Measurements from ENCODE around the gene MIDN. TPM values are rescaled to one million over a fixed set of nuclear protein-coding genes. Genes with fewer than 3 reads are reported as not detected.

MIDN gene
- total and polyA plus RNA-seq, 2 experiments from 2014 or later = 4.0 to 9.4 TPM

DNA sequence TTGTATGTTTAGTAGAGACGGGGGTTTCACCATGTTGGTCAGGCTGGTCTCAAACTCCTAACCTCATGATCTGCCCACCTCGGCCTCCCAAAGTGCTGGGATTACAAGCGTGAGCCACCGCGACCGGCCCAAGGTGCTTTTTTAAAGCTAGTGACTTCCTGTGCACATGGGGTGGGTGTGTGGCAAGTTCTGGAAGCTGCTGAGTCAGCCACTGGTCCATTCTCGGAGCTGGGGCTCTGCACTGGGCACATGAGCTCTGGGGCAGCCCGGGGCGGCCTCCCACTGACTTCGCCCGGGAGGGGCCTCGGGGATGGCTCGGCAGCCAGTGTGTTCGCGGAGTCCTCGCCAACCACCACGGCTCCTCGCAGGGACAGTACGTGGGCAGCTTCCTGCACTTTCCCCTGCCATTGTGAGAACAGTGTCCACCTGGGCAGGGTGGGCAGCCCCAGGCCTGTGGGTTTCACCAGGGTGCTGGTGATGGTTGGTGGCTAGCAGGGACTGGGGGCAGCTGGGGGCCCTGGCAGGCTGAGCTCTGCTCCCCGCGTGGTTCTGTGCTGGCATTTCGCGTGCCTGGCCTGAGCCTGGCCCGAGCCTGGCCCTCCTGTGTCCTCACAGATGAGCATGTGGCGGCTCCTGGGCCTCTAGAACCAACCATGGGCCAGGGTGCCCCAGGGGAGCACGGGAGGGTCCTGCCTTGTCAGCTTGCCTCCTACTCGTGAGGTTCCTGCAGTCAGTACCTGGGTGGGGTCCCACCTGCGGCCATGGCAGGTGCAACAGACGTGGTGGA is 22.8 kb upstream of the MIDN start:
- DNase-seq = no peak
- peaks cover 3% of the 10 kb centered on the region; the same call in 1 of the 2 replicates for H3K36me3 ChIP-seq (ENCODE audit: low read depth)
- WGBS, 2 experiments (ENCODE audit: low coverage in 1 of 2, low lambda C conversion rate in 2 of 2, missing lambda C conversion rate in 2 of 2) = 88 to 90% methylated on average over 26 to 27 of the region's 29 CpGs

DNA sequence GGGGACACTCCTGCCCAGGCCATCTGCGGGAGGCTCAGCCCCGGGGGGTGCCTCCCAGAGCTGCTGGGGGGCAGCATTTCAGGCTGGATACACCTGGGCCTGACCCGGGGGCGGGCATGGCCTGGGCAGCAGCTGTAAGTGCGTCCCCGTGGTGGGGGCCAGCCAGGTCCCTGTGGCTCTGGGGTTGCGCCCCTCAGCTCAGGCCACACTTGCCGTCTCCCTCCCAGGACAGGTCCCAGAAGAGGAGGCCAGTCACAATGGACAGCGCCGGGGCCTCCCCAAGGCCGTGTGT is 22.2 kb upstream of the MIDN start:
- no peak for TF ChIP-seq EZH2 (IDR thresholded peaks at IDR 0.05; ENCODE audit: insufficient read depth, poor library complexity, severe bottlenecking)
- no peak for TF ChIP-seq EZH2phosphoT487 (IDR thresholded peaks at IDR 0.05; ENCODE audit: insufficient read depth, low read depth)
- H3K4me3 ChIP-seq = no peak overlapping the region
- 91 to 92% methylated on average over 9 to 11 of the region's 11 CpGs for whole genome bisulfite sequencing, 2 experiments (ENCODE audit: low coverage in 1 of 2, low lambda C conversion rate in 2 of 2, missing lambda C conversion rate in 2 of 2)
- no peaks in the 10 kb centered on the region for H3K27me3 ChIP-seq (replicated peaks; ENCODE audit: insufficient read depth)
- H3K9me2 ChIP-seq (ENCODE audit: insufficient read depth) = no peaks in the 10 kb centered on the region
- peaks cover 3% of the 10 kb centered on the region; the same call in 1 of the 2 replicates for H3K36me3 ChIP-seq (ENCODE audit: low read depth)
- no peaks in the 10 kb centered on the region for H3K9me3 ChIP-seq (ENCODE audit: low read depth)
- DNase-seq = no peak
- no peak overlapping the region for H3K9ac ChIP-seq
- no peak overlapping the region for H2AFZ ChIP-seq
- H3K4me1 ChIP-seq (ENCODE audit: insufficient read depth) = no peaks in the 10 kb centered on the region
- H3K79me2 ChIP-seq (ENCODE audit: insufficient read depth) = peaks cover 3% of the 10 kb centered on the region; the same call in 1 of the 2 replicates
- no peak overlapping the region for H3K4me2 ChIP-seq (ENCODE audit: unreplicated experiment)
- no peaks in the 10 kb centered on the region for H4K20me1 ChIP-seq (ENCODE audit: insufficient read depth)
- no peaks in the 10 kb centered on the region for H3F3A ChIP-seq (ENCODE audit: insufficient read depth)
- no peak overlapping the region for H3K27ac ChIP-seq
- in situ Hi-C loops (cut with MboI) = no loop called here

More for the DNA sequence above, 22.8 kb upstream of the MIDN start:
- TF ChIP-seq EZH2phosphoT487 (IDR thresholded peaks at IDR 0.05; ENCODE audit: insufficient read depth, low read depth) = no peak
- no peak for TF ChIP-seq EZH2 (IDR thresholded peaks at IDR 0.05; ENCODE audit: insufficient read depth, poor library complexity, severe bottlenecking)
- no peaks in the 10 kb centered on the region for H4K20me1 ChIP-seq (ENCODE audit: insufficient read depth)
- H3F3A ChIP-seq (ENCODE audit: insufficient read depth) = no peaks in the 10 kb centered on the region
- no peaks in the 10 kb centered on the region for H3K27me3 ChIP-seq (replicated peaks; ENCODE audit: insufficient read depth)
- no peaks in the 10 kb centered on the region for H3K9me2 ChIP-seq (ENCODE audit: insufficient read depth)
- peaks cover 8% of the 10 kb centered on the region; the same call in 1 of the 2 replicates for H3K79me2 ChIP-seq (ENCODE audit: insufficient read depth)
- H3K9me3 ChIP-seq (ENCODE audit: low read depth) = no peaks in the 10 kb centered on the region
- no peak overlapping the region for H3K27ac ChIP-seq
- H3K4me3 ChIP-seq = no peak overlapping the region
- in situ Hi-C loops (cut with MboI) = no loop called here
- H3K9ac ChIP-seq = no peak overlapping the region
- no peaks in the 10 kb centered on the region for H3K4me1 ChIP-seq (ENCODE audit: insufficient read depth)
- H3K4me2 ChIP-seq (ENCODE audit: unreplicated experiment) = no peak overlapping the region
- no peak overlapping the region for H2AFZ ChIP-seq

GRCh38 chr19:1226522-1227303 is 21.7 kb upstream of the MIDN start:
- no peaks in the 10 kb centered on the region for H3K9me3 ChIP-seq (ENCODE audit: low read depth)
- no peak overlapping the region for H2AFZ ChIP-seq
- no peaks in the 10 kb centered on the region for H3F3A ChIP-seq (ENCODE audit: insufficient read depth)
- H4K20me1 ChIP-seq (ENCODE audit: insufficient read depth) = no peaks in the 10 kb centered on the region
- no peaks in the 10 kb centered on the region for H3K27me3 ChIP-seq (replicated peaks; ENCODE audit: insufficient read depth)
- no peak overlapping the region for H3K4me3 ChIP-seq
- no peak for TF ChIP-seq EZH2 (IDR thresholded peaks at IDR 0.05; ENCODE audit: insufficient read depth, poor library complexity, severe bottlenecking)
- TF ChIP-seq EZH2phosphoT487 (IDR thresholded peaks at IDR 0.05; ENCODE audit: insufficient read depth, low read depth) = no peak
- no peak for DNase-seq
- no peaks in the 10 kb centered on the region for H3K4me1 ChIP-seq (ENCODE audit: insufficient read depth)
- 94 to 96% methylated on average over 33 to 45 of the region's 50 CpGs for WGBS, 2 experiments (ENCODE audit: low coverage in 1 of 2, low lambda C conversion rate in 2 of 2, missing lambda C conversion rate in 2 of 2)
- no peaks in the 10 kb centered on the region for H3K79me2 ChIP-seq (ENCODE audit: insufficient read depth)
- no peak overlapping the region for H3K4me2 ChIP-seq (ENCODE audit: unreplicated experiment)
- no peak overlapping the region for H3K27ac ChIP-seq
- no peak overlapping the region for H3K9ac ChIP-seq
- H3K36me3 ChIP-seq (ENCODE audit: low read depth) = 0 out of 2 replicates have a peak, but pooled peaks cover 3% of the 10 kb centered on the region
- no peaks in the 10 kb centered on the region for H3K9me2 ChIP-seq (ENCODE audit: insufficient read depth)
- in situ Hi-C loops (cut with MboI) = no loop called here

DNA sequence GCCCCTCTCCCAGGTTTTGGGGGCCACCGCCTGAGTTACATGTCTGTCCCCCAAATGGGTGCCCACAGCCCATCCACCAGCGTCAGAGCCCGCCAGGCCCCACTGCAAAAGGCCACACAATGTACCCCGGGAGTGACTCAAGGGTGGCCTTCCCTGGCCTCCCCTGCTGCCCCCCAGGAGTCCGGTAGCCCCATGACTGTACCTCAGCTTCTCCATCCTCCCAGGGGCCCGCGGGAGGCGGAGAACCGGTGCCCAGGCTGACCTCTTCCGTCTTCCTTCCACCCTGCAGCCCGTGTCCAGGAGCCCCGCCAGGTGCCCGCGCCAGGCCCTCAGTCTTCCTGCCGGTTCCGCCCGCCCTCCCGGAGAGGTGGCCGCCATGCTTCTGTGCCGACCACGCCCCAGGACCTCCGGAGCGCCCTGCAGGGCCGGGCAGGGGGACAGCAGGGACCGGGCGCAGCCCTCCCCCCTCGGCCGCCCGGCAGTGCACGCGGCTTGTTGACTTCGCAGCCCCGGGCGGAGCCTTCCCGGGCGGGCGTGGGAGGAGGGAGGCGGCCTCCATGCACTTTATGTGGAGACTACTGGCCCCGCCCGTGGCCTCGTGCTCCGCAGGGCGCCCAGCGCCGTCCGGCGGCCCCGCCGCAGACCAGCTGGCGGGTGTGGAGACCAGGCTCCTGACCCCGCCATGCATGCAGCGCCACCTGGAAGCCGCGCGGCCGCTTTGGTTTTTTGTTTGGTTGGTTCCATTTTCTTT is 20.9 kb upstream of the MIDN start:
- Histone ChIP-seq H3K4me3 (no peak overlapping the region), H3K79me2 (ENCODE audit: insufficient read depth) (no peaks in the 10 kb centered on the region), H3K36me3 (ENCODE audit: low read depth) (0 out of 2 replicates have a peak, but pooled peaks cover 3% of the 10 kb centered on the region), H3K9me2 (ENCODE audit: insufficient read depth) (no peaks in the 10 kb centered on the region), H2AFZ (no peak overlapping the region), H4K20me1 (ENCODE audit: insufficient read depth) (no peaks in the 10 kb centered on the region), H3K4me1 (ENCODE audit: insufficient read depth) (no peaks in the 10 kb centered on the region), H3F3A (ENCODE audit: insufficient read depth) (0 out of 2 replicates have a peak, but pooled peaks cover under 1% of the 10 kb centered on the region), H3K4me2 (ENCODE audit: unreplicated experiment) (no peak overlapping the region), H3K9me3 (ENCODE audit: low read depth) (no peaks in the 10 kb centered on the region), H3K9ac (no peak overlapping the region), H3K27ac (no peak overlapping the region), H3K27me3 (replicated peaks; ENCODE audit: insufficient read depth) (no peaks in the 10 kb centered on the region)
- 89 to 93% methylated on average over 54 of the region's 56 CpGs for WGBS, 2 experiments (ENCODE audit: low coverage in 1 of 2, low lambda C conversion rate in 2 of 2, missing lambda C conversion rate in 2 of 2)
- no peak for DNase-seq
- TF ChIP-seq EZH2phosphoT487 (IDR thresholded peaks at IDR 0.05; ENCODE audit: insufficient read depth, low read depth) (no peak), EZH2 (IDR thresholded peaks at IDR 0.05; ENCODE audit: insufficient read depth, poor library complexity, severe bottlenecking) (no peak)
- in situ Hi-C loops (cut with MboI) = no loop called here

Measured in GM23248 (cell line).